Suppressor macrophage treated with lipopolysaccharide for 1 hour (primary cell): ENCODE results near the gene LIPG.
"Not testable (repeated sequence)": the region's sequence is repeated elsewhere in the genome, so short reads cannot be mapped to it uniquely, and the experiment has no call there.

Source experiments
- DNase-seq, 3 donors: peaks; one replicate each; pipeline ENCODE4 v3.0.0-alpha.2; 2020 to 2022

The LIPG gene

GRCh38 chr18:49579041-49579440 lies 17.2 kb downstream of the LIPG start:
- not testable (repeated sequence) for DNase-seq

- not testable (repeated sequence) for DNase-seq
Observed at GRCh38 chr18:49579583-49579982, 17.7 kb downstream of the LIPG start.

- no peak for DNase-seq
Observed at GRCh38 chr18:49580279-49580678, 18.4 kb downstream of the LIPG start.

- peak; percentile 43 to 55 (median 53) for DNase-seq
Observed at GRCh38 chr18:49581371-49581770, 19.5 kb downstream of the LIPG start.

GRCh38 chr18:49582579-49582978 lies 20.7 kb downstream of the LIPG start:
- DNase-seq: no peak

GRCh38 chr18:49584394-49584793 lies 22.5 kb downstream of the LIPG start:
- DNase-seq: no peak

GRCh38 chr18:49584951-49585350 lies 23.1 kb downstream of the LIPG start:
- DNase-seq: not testable (repeated sequence)

GRCh38 chr18:49585781-49586663 lies 24.2 kb downstream of the LIPG start:
- no peak for DNase-seq

- DNase-seq: no peak
Observed at GRCh38 chr18:49588171-49588570, 26.3 kb downstream of the LIPG start.

GRCh38 chr18:49588971-49589370 lies 27.1 kb downstream of the LIPG start:
- no peak for DNase-seq

GRCh38 chr18:49590608-49591007 lies 28.8 kb downstream of the LIPG start:
- DNase-seq: no peak

- no peak for DNase-seq
Observed at GRCh38 chr18:49591271-49591670, 29.4 kb downstream of the LIPG start.

- DNase-seq: no peak
Observed at GRCh38 chr18:49591775-49592174, 29.9 kb downstream of the LIPG start.

GRCh38 chr18:49596687-49597086 lies 34.8 kb downstream of the LIPG start:
- DNase-seq: no peak

GRCh38 chr18:49597157-49597931 lies 35.5 kb downstream of the LIPG start:
- no peak for DNase-seq

- no peak for DNase-seq
Observed at GRCh38 chr18:49601211-49601610, 39.4 kb downstream of the LIPG start.

GRCh38 chr18:49608366-49609255 lies 46.8 kb downstream of the LIPG start:
- no peak for DNase-seq

- no peak for DNase-seq
Observed at GRCh38 chr18:49609256-49610021, 47.6 kb downstream of the LIPG start.

- DNase-seq: no peak
Observed at GRCh38 chr18:49610022-49610445, 48.2 kb downstream of the LIPG start.

- DNase-seq: no peak
Observed at GRCh38 chr18:49611316-49611715, 49.5 kb downstream of the LIPG start.

- no peak for DNase-seq
Observed at GRCh38 chr18:49612515-49613033, 50.7 kb downstream of the LIPG start.

GRCh38 chr18:49613141-49613640 lies 51.3 kb downstream of the LIPG start:
- no peak for DNase-seq
